Mesothelial cell of epicardium (in vitro differentiated cells): Measurements from ENCODE around the gene FYCO1. TPM values are rescaled to one million over a fixed set of nuclear protein-coding genes. Genes with fewer than 3 reads are reported as not detected.
A peak's percentile ranks its signal among the peaks of the same experiment; 100 is the strongest.

Experiments
- DNase-seq, 2 experiments: peaks; one replicate each; pipeline ENCODE4 v3.0.0; 2021; ENCODE audit warnings: low spot score in 2 of 2; ENCODE audit not compliant: unreplicated experiment in 2 of 2
- H3K27ac Mint-ChIP-seq: 2 replicates; pipeline ENCODE4 v1.8.0; 2021; ENCODE audit warnings: mixed read lengths
- H3K27me3 Mint-ChIP-seq: 2 replicates; pipeline ENCODE4 v1.8.0; 2021; ENCODE audit warnings: low read depth, mixed read lengths
- H3K36me3 Mint-ChIP-seq: 2 replicates; pipeline ENCODE4 v1.8.0; 2021; ENCODE audit warnings: mixed read lengths
- H3K4me1 Mint-ChIP-seq: 2 replicates; pipeline ENCODE4 v1.8.0; 2021; ENCODE audit warnings: mixed read lengths
- H3K4me3 Mint-ChIP-seq: 2 replicates; pipeline ENCODE4 v1.8.0; 2021; ENCODE audit warnings: mild to moderate bottlenecking, moderate library complexity, mixed read lengths
- H3K9me3 Mint-ChIP-seq: 2 replicates; pipeline ENCODE4 v1.8.0; 2021; ENCODE audit warnings: mixed read lengths
- total RNA-seq: library from RNA; stranded (reverse); gene quantifications from 3 replicates; pipeline ENCODE4 v1.2.1, GENCODE V29; 2021
- TF ChIP-seq, protein P1 (sequence below): fragments of 200-600 bp; sonication (generic); IDR thresholded peaks from one replicate; pipeline ENCODE4 v1.5.0; 2021; ENCODE audit warnings: antibody characterized with exemption; ENCODE audit not compliant: unreplicated experiment

Gene FYCO1
- total RNA-seq, 1 donor from 2014 or later = 23.1 TPM

DNA sequence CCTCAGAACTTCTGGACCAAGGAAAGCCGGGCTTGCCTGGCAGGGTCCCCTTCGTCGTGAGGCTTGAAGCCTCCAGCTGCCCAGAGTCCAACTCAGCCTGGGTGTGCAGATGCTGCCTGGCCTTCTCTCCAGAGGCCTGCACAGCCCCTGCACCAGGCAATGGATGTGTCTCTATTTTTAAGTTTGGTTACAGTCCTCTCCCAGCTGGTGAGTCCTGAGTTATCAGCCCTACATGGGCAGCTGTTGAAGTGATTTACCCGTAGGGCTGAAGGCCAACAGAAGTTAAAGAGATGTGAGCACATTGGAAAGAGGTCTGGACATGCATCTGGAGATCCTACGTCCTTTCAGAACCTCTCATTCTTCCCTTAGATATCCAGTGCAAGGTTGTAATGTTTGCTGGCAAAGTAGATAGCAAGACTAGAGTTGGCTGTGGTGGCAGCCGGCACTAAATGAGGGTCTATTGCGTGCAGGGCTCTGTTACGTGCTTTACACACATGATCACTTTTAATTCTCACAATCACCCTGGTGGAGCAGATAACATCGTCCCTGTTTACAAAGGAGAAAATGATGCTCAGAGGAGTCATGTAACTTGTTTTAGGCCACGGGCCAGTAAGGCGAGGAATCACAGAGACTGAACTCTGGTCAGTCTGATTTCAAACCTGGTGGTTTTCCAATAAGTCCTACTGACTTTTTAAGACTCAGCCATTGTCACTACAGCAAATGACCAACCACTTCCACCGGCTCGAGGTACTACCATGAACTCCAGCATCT, 9.9 kb downstream of the FYCO1 start:
- TF ChIP-seq, protein P1, sequence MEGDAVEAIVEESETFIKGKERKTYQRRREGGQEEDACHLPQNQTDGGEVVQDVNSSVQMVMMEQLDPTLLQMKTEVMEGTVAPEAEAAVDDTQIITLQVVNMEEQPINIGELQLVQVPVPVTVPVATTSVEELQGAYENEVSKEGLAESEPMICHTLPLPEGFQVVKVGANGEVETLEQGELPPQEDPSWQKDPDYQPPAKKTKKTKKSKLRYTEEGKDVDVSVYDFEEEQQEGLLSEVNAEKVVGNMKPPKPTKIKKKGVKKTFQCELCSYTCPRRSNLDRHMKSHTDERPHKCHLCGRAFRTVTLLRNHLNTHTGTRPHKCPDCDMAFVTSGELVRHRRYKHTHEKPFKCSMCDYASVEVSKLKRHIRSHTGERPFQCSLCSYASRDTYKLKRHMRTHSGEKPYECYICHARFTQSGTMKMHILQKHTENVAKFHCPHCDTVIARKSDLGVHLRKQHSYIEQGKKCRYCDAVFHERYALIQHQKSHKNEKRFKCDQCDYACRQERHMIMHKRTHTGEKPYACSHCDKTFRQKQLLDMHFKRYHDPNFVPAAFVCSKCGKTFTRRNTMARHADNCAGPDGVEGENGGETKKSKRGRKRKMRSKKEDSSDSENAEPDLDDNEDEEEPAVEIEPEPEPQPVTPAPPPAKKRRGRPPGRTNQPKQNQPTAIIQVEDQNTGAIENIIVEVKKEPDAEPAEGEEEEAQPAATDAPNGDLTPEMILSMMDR = no peak
- no peak for DNase-seq
- Mint-ChIP-seq H3K9me3 (no peaks in the 10 kb centered on the region), H3K36me3 (no peaks in the 10 kb centered on the region), H3K4me1 (peaks cover 6% of the 10 kb centered on the region), H3K27me3 (no peaks in the 10 kb centered on the region), H3K4me3 (no peak overlapping the region), H3K27ac (no peak overlapping the region)

DNA sequence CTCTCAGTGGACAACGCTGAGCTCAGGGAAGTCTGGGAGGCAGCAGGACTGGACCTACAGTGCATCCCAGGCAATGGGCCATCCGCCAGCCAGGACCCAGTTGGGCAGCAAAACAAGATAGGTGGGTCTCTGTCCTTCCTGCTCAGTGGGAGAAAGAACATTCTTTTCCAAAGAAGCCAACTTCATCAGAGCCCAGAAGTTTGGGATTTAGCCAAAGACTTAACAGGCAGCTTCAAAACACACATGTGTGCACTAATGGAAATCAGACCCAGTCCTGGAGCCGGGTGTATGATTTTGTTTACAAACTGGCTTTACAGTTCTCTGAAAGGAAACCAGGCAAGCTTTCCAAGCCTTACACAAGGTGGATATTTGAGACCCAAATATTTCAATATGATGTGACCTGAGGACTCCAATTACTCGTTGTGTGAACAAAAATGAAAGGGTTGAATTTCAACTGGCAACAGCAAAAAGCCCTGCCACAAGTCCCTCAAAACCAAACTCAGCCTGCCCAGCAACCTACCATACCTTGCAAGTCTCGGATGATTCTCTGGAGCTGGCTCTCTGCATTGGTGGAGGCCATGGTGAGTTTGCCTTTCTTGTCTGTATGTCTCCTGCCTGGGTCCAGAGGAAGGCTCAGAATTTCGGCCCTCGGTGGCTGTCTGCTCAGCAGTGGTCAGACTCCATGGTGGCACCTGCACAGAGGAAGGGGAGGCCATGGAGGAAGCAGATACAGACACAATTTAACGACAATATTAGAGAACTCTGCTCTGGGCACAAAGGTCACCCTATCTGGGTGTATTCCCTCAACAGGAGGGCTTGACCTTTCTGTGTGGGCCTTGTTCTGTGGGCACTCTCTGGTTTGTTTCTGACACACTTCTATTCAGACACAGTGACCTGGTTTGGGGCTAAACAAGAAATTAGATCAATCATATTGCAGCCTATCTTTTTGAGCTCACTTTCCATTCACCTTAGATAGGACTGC, 11.0 kb downstream of the FYCO1 start:
- Mint-ChIP-seq H3K27me3 (no peaks in the 10 kb centered on the region), H3K36me3 (peaks cover 2% of the 10 kb centered on the region), H3K9me3 (no peaks in the 10 kb centered on the region), H3K27ac (peak overlapping the region; percentile 50), H3K4me1 (peaks cover 6% of the 10 kb centered on the region), H3K4me3 (no peak overlapping the region)
- no peak for DNase-seq
- TF ChIP-seq, protein P1 = no peak

DNA sequence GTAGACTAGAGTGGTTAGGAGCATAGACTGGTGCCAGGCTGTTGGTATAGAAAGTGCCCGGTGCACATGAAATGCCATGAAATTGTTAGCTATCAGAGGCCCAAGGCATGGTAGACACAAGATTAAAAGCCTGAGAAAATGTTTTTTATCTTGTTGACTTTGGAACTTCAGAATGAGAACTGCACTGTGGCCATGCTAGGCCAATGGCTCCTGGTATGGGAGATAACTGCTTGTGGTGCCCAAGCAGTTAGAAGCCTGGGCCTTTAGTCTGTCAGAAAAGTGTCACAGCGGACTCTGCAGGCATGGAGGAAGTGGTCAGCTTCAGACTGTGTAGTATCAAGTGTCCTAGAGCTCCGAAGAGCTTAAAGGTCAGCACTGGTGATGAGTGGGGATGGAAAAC, 11.9 kb downstream of the FYCO1 start:
- Mint-ChIP-seq H3K4me3 (no peak overlapping the region), H3K9me3 (no peaks in the 10 kb centered on the region), H3K4me1 (peaks cover 6% of the 10 kb centered on the region), H3K36me3 (peaks cover 9% of the 10 kb centered on the region), H3K27me3 (no peaks in the 10 kb centered on the region), H3K27ac (no peak overlapping the region)
- DNase-seq = no peak
- TF ChIP-seq, protein P1 = no peak

DNA sequence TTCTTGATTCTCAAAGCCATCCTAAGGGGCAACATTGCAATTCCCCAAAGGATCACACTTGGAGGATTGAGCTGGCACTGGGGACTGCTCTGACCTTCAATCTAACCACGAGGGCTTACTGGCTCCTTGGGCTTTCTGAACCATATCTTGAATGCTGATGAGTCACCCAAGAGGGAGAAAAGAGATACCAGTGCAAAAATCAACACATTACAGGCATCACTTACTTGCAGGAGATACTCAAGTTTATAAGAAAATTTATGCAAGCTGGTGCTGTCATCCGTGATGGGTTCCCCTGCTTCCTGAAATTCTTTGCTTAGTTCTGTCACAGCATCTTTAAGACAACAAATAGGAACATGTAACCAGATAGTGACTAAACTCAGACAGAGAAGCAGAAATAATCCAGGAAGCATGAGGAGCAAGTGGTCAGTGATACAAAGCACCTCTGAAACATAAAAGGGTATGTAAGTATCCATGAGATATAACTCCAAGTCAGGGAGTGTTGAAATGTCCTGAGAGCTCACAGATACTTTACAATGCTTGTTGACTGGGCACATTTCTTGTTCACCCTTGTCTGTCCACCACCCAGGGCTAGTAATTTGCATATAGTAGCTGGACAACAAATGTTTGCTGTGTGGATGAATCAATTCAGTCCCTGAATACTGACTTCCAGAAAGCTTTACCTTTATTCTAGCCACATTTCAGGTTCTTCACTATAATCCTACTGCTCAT, 14.1 kb downstream of the FYCO1 start:
- Mint-ChIP-seq H3K9me3 (no peaks in the 10 kb centered on the region), H3K27me3 (no peaks in the 10 kb centered on the region), H3K4me1 (peaks cover 6% of the 10 kb centered on the region), H3K36me3 (peaks cover 20% of the 10 kb centered on the region), H3K27ac (no peak overlapping the region), H3K4me3 (no peak overlapping the region)
- TF ChIP-seq, protein P1 = no peak
- DNase-seq = no peak

DNA sequence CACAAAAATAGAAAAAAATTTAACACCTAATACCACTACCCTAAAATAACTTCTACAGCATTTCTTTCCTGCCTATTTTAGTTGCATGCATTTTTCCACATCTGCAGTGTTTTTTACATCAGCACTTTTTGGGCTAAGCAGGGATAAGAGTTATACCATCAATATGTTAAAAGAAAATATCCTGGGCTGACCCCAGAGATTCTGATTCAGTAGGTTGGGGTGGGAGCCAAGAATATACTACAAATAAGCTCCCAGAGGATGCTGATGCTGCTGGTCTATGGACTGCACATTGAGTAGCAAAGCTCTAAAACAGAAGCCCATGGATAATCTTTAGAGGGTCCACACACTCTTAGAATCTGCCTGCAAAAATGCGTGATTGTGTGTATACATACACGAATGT, 14.8 kb downstream of the FYCO1 start:
- Mint-ChIP-seq H3K27me3 (no peaks in the 10 kb centered on the region), H3K4me3 (no peak overlapping the region), H3K4me1 (peaks cover 6% of the 10 kb centered on the region), H3K36me3 (peaks cover 22% of the 10 kb centered on the region), H3K27ac (no peak overlapping the region), H3K9me3 (no peaks in the 10 kb centered on the region)
- TF ChIP-seq, protein P1 = no peak
- no peak for DNase-seq
